Choroid plexus epithelial cell (primary cell): Measurements from ENCODE around the gene ODF4.

Source experiments
- DNase-seq: peaks from one replicate; pipeline ENCODE4 v3.0.0-alpha.2; 2010; ENCODE audit warnings: low read depth
- H3K4me3 ChIP-seq: 2 replicates; pipeline ENCODE4 v1.5.1; 2011; ENCODE audit warnings: low read depth, mild to moderate bottlenecking, control low read depth, low read length, moderate library complexity
- TF ChIP-seq, protein P1 (sequence below): conservative IDR thresholded peaks from 2 replicates; pipeline ENCODE4 v1.5.1; 2011; ENCODE audit warnings: low read depth, mild to moderate bottlenecking, control low read depth, inconsistent platforms, low read length, moderate library complexity

Gene ODF4

GRCh38 chr17:8354236-8354635, 14.6 kb downstream of the ODF4 start:
- no peak overlapping the region for H3K4me3 ChIP-seq
- TF ChIP-seq, protein P1, sequence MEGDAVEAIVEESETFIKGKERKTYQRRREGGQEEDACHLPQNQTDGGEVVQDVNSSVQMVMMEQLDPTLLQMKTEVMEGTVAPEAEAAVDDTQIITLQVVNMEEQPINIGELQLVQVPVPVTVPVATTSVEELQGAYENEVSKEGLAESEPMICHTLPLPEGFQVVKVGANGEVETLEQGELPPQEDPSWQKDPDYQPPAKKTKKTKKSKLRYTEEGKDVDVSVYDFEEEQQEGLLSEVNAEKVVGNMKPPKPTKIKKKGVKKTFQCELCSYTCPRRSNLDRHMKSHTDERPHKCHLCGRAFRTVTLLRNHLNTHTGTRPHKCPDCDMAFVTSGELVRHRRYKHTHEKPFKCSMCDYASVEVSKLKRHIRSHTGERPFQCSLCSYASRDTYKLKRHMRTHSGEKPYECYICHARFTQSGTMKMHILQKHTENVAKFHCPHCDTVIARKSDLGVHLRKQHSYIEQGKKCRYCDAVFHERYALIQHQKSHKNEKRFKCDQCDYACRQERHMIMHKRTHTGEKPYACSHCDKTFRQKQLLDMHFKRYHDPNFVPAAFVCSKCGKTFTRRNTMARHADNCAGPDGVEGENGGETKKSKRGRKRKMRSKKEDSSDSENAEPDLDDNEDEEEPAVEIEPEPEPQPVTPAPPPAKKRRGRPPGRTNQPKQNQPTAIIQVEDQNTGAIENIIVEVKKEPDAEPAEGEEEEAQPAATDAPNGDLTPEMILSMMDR = no peak
- DNase-seq = no peak

DNA sequence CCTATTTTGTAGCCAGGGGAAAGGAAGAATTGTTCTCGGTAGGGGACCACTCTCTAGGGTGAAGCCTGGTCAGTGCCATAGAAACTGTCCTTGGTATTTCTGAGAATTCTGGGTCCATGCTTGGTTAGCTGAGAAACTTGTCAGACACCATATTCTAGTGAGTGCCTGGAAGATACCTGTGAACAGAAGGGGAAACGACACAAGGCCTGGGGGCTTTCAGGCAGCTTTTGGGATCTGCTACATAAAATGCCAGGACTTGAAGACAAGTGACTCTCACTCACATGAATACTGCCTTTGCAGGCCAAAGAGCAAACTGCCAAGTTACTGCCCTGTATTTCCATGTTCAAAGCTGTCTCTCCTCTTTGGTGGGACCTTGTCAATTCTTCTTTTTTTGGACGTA, 18.3 kb downstream of the ODF4 start:
- DNase-seq = no peak
- TF ChIP-seq, protein P1 = no peak
- H3K4me3 ChIP-seq = no peak overlapping the region

GRCh38 chr17:8359769-8360168, 20.1 kb downstream of the ODF4 start:
- DNase-seq = peak; percentile 80
- no peak overlapping the region for H3K4me3 ChIP-seq

DNA sequence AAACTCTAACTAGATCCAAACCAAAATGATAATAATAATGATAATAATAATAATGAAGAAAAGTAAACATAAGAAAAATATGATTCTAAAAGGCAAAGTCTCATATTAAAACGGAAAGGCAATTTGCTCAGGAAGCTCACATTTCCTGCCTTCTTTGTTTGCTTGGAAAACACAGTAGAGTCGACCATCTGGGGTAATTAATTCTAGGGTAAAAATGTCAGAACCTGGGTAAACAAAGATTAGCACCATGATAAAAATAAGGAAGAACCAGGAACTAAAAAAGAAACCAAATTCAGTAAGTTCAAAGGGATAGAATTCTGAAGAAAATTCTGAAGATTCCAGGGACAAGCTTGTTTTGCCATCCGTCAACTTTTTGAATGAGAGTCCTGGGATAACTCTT, 20.6 kb downstream of the ODF4 start:
- no peak overlapping the region for H3K4me3 ChIP-seq
- DNase-seq = no peak
- TF ChIP-seq, protein P1 = no peak

More at GRCh38 chr17:8359769-8360168, 20.1 kb downstream of the ODF4 start:
- TF ChIP-seq, protein P1 = no peak

GRCh38 chr17:8360751-8361150, 21.1 kb downstream of the ODF4 start:
- TF ChIP-seq, protein P1 = no peak
- DNase-seq = no peak
- H3K4me3 ChIP-seq = no peak overlapping the region

DNA sequence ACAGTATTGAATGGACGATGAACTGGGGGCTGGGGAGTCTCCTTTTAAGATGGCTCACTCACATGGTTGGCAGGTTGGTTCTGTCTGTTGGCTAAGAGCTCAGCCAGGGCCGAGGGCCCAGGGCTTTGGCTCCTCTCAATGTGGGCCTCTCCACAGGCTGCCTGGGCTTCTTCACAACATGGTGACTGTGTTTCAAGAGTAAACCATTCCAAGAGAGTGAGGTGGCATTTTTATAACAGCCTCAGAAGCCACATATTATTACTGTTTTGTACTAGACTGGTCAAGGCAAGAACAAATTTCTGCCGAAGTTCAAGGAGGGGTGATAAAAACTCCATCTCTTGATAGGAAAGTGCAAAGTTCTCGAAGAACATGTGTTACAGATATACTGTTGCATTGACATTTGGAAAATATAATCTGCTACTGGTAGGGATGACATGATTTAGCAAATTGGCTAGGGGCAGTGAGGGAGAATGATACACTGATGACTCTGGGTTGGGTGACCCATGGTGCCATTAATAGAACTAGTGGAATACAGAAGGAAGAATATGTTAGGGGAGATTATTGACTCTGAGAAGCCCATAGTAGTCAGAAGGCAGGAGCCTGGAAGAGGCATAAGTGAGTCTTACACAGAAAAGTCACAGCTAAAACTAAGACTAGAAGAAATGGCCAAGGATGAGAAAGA, 23.2 kb downstream of the ODF4 start:
- TF ChIP-seq, protein P1 = no peak
- DNase-seq = peak; percentile 43
- no peak overlapping the region for H3K4me3 ChIP-seq

- DNase-seq = peak; percentile 17
- TF ChIP-seq, protein P1 = no peak
- H3K4me3 ChIP-seq = no peak overlapping the region
Measured at GRCh38 chr17:8365143-8365542, 25.5 kb downstream of the ODF4 start.
